ENCODE results near the gene MYO10.

DNA sequence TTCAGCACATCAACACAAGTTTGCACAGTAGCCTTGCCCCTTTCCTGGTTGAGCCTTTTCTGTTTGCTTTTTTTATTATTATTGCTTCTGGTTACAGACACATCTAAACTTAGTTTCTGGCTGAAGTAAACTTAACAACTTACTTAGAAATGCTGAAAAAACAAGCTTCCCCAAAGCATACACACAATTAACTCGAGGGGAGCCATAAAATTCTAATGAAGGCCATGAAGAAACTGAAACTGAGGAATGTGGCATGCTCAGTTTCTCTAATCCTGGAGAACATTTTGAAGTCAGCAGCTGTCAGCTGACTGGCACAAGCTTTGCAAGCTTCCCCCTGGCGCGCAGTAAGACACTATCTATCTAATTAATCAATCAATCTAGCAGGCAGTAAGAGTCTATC is 3.7 kb downstream of the MYO10 start:
- TF ChIP-seq YY1 (IDR thresholded peaks at IDR 0.05; ENCODE audit: insufficient read depth, insufficient read length) (no peak), SUZ12 (IDR thresholded peaks at IDR 0.05; ENCODE audit: extremely low read depth, insufficient read depth, insufficient read length) (no peak), ZNF274 (IDR thresholded peaks at IDR 0.05; ENCODE audit: low read depth, low read length) (no peak)
